Measurements from ENCODE around the gene CLDN20.
"Not testable (repeated sequence)": the region's sequence is repeated elsewhere in the genome, so short reads cannot be mapped to it uniquely, and the experiment has no call there.

The CLDN20 gene, protein sequence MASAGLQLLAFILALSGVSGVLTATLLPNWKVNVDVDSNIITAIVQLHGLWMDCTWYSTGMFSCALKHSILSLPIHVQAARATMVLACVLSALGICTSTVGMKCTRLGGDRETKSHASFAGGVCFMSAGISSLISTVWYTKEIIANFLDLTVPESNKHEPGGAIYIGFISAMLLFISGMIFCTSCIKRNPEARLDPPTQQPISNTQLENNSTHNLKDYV

DNA sequence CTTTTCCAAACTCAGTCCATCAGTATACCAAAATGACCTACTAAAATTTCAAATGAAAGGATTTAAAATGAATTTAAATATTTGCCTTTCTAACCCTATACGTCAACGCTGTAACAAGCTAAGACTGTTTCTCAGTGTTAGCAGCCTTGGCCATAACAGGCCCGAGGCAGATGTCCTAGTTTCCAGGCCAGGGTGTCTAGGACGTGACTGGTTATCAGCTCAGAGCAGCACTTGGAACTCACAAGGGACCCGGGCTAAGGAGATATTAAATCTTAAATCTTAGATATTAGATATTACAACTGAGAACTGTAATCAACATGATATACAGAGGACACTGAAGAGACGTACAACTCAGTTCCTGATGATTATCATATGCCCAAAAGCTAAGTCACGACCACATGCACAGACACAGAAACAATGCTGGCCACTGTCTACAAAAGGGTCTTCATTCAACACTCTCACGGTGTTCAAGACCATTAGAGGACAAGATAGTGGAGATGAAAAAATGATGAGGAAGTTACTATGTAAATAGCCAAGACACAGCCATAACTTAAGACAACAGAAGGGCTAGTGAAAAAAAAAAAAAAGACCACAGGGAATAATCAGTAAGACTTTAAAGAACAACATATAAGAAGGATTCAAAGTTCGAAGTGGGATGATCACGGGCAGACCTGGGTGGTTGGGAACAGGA is at the start of gene CLDN20:
CLDN20 (plus strand) TSS at position 641 of the 691 bp plus-strand sequence. CDS start 11,707 bp downstream, outside the sequence.
- DNase-seq = no peak

DNA sequence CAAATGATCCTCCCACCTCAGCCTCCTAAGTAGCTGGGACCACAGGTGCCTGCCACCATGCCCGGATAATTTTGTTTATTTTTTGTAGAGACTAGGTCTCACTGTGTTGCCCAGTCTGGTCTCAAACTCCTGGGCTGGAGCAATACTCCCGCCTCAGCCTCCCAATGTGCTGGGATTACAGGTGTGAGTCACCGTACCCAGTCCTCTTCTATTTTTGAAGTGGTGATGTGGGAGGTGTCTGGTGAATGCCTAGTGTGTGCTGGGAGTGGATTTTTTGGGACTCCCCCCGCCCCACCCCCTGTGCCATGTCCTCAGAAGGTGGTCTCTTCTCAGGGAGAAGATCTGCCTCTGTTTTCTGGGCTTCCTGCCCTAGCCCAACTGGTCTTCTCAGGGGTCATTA is 47.9 kb upstream of the CLDN20 start:
- DNase-seq = no peak

DNA sequence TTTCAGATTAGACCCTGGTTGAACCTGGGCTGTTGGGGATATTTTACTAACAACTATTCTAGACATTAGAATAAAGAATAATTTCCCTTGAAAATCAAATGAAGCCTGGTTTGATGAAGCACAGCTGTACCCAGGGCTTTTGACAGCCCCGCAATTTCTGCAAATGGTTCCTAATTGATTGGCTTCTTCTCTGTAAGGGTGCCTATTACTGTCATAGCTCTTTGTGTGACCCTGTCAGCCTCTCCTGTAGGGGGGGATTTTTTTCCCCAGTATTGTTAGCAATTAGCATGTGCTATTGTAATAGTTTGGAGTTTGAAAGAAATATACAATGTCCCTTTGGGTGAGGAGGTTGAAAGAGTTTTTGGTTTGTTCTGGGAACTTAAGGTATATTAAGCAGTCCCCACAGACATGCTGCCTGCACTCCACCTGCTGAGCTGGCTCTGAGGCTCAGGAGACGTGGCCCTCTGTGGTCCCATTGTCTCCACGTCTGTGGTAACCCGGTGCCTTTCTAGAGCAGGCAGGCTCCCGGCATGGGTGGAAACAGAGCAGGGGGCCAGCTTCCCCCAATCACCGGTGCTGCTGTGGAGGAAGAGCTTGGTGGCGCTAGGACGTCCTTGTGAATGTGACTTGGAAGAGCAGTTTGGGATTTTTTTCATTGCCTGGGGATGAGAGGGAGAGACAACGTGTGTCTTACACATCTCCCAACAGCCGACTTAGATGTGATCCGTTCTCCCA is 47.3 kb upstream of the CLDN20 start:
- DNase-seq = no peak

DNA sequence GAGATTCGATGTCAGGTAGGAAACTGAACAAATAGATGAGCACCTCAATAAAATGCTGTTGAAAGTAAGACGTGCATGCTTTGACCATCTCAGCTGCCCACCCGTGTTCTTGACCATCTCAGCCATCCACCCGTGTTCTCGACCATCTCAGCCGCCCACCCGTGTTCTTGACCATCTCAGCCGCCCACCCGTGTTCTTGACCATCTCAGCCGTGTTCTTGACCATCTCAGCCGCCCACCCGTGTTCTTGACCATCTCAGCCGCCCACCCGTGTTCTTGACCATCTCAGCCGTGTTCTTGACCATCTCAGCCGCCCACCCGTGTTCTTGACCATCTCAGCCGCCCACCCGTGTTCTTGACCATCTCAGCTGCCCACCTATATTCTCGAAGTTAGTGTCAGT is 45.1 kb upstream of the CLDN20 start:
- DNase-seq = not testable (repeated sequence)

DNA sequence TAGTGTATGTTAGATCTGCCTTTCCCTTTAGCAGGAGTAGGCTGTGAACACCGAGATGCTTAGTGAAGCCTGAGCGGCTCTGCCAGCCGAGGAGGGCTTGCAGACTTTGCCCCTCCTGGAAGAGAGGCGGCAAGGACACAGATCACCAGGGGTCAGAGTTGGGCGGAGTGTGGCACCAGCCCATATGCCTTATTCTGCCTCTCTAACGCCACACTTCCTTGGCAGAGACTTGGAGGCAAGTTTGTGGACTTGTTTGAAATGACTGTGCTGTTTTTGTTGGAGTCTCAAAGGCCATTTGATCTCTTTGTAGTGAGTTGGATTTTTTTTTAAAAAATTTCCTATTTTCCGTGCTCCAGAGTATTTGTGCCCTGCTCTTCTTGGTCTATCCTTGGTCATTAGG is 44.5 kb upstream of the CLDN20 start:
- no peak for DNase-seq

DNA sequence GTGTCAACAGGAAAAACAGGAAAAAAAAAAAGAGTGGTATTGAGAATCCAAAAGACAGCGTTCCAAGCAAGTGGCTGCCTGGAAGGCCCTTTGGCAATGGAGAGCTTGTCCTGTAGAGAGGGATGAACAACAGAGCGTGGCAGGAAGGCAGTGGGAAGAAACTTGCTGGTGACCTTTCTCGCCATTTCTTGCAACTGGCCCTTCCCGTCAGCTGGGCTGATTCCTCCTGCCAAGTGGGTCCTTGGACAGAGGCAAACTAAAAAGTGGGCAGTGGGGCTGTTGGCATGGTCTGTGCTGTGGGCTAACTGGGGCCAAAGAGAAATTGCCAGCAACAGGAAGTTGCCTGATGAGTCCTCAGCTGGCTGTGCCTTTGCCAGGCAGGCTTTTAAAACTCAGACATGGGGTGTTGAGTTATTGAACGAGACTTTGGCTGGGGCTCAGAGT is 43.9 kb upstream of the CLDN20 start:
- no peak for DNase-seq

DNA sequence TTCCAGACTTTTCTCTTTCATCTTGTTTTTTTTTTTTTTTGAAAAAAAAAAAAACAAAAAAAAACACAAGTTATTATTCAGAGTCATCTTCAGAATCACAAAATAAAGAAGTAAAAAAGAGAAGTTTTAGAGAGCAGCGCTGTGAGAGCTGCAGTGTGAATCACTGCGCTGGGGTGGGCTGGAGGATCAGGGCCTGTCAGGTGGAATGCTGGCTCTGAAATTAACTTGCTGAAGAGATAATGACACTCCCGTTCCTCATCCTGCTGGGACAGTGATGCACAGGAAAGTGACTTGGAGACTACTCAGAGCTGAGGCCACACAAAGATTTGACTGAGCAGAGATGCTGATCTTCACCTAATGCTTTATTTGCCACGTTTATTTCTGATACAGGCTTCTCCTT is 42.7 kb upstream of the CLDN20 start:
- no peak for DNase-seq

DNA sequence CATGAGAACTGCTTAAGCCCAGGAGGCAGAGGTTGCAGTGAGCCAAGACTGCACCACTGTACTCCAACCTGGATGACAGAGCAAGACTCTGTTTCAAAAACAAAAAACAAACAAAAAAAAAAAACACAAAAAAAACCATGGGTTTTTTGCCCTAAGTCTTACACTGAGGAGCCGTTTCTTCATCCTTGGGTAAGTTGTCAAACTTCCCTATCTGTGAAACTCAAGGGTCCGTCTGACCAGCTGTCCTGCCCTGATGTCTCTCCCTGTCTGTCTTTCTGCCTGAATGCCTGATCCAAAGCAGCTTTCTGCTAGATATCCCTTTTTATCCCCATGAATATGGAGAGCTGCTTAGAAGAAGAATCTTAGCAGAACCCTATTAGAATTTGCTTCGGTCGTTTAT is 41.3 kb upstream of the CLDN20 start:
- DNase-seq = no peak

DNA sequence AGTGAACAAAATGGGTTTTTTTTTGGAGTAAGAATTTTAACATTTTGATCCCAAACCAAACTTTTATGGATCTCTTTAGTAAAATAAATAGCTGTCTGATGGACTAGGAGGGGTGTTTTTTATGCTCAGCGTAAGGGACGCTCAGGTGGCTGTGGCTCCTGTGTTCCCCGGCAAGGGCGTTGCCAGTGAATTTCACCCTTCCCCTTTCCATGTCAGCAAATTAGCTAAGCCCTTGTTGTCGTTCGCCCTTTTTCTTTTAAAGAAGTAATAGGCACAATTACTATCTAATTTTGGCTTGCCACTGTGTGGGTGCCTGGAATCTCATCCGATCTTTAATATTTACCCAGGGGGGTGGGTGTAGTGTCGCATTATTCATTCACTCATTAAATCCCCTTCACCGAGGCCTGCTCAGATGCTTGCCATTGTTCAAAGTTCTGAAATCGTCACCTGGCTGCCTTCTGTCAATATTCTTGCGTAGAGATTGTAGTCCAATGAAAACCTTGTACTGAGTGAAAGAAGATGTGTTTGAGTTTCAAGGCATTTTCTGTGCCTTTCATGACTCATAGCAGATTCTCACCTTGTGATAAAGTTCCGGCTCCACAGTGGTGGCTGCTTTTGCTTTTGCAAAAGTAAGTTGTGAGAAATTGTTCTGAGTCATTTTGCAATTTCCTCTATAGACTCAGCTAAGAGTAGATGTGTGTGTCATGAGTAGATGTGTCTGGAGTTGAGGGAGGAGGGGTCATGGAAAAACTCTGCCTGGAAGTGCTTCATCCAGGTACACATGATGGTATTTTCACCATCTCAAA is 40.0 kb upstream of the CLDN20 start:
- no peak for DNase-seq

DNA sequence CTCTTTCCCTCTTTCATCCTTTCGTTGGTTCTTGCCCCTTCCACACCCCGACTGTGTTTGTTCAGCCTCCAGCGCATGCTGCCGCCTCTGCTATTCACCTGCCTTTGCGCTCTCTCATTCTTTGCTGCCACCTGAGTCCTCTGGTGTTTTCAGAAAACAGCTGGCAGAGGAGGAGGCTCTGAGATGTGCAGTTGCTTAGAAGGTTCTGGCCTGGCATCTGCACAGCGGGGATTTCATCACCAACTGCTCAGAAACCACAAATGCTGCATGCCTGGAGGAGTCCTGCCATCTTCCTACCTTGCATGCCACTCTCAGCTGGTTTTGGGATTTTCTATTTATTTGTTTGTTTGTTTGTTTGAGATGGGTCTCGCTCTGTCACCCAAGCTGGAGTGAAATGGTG is 39.2 kb upstream of the CLDN20 start:
- DNase-seq = no peak

DNA sequence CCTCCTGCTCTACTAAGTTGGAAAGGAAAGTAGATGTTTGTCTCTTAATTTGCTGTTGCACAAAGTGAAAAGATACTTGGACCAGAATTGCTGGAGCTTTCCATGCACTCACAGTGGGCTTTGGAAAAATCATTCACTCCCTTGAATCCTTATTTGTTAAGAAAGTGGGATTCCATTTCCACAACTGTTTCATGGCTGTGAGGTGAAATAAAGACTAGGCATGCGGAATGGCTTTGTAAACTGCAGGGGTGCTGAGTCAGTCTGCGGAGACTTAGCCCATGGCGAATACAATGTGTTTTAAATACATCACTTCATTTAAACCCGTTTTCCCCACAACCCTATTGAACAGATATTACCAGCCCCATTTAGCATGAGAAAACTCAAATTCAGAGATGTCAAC is 36.8 kb upstream of the CLDN20 start:
- DNase-seq = no peak

DNA sequence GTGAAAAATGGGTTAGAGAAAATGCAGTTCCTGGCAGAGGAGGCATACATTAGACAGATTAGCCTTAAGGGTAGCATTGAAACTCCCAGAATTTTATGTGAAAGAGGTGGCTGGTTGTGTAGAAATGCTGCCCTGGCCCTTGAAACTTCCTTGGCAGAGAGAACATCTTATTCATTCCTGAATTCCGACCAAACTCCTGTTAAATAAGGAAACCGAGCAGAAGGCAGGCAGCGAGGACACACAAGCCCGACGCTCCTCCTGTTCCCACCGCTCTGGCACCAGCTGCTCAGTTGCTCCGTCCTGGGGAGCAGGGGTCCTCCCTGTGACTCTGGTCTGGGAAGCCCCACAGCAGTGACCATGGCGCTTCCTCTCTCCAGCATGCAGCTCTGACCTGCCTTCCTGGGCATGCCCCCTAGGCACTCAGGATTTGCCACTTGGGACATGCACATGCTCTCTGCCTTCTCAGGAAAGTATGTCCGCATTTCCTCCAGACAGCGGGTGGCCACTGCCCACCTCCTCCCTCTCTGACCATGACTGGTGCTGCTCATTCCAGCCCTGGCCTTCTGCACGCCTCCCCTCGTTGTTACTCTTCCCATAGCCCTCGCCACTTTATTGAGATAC is 35.2 kb upstream of the CLDN20 start:
- no peak for DNase-seq

DNA sequence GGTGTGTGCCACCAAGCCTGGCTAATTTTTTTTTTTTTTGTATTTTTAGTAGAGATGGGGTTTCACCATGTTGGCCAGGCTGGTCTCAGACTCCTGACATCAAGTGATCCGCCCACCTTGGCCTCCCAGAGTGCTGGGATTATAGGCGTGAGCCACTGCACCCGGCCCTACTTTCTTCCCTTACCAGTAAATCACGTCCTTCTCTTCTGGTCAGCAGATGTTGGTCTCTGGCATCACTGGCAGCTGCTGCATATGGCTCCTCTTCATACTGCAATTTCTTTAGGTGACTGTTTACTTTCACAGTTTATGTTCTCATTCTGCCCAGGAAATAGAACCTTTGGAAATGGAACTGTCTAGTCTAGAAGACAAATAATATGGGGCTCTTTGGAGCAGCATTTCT is 32.8 kb upstream of the CLDN20 start:
- DNase-seq = not testable (repeated sequence)

DNA sequence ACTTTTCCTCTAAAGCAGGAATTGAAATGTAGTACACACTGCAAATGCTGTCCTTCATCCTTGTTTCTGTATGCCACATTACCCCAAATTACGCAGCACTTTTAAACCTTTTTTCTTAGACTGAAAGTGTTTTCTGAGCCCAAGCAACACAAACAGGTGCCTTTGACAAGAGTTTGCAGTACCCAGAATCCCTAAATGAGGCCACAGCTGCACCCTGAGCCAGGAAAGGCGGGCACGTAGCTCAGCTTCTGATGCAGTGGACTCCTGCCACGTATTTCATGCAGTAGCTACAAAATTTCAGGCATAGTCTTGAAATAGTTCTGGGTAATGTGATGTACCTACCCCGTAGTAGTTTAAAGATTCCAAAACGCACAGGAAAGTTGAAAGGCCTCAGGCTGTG is 31.0 kb upstream of the CLDN20 start:
- DNase-seq = no peak

DNA sequence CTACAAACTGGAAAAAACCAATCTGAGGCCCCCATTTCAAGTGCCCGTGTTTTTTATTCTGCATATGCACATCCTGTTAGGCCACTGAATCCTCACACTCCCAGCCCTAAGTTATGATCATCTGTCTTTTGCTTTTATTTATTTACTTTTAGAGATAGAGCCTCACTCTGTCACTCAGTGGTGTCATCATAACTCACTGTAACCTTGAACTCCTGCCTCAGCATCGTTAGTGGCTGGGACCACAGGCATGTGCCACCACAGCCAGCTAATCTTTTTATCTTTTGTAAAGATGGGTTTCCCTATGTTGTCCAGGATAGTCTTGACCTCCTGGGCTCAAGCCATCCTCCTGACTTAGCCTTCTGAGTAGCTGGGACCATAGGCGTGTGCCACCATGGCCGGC is 29.6 kb upstream of the CLDN20 start:
- DNase-seq = no peak

DNA sequence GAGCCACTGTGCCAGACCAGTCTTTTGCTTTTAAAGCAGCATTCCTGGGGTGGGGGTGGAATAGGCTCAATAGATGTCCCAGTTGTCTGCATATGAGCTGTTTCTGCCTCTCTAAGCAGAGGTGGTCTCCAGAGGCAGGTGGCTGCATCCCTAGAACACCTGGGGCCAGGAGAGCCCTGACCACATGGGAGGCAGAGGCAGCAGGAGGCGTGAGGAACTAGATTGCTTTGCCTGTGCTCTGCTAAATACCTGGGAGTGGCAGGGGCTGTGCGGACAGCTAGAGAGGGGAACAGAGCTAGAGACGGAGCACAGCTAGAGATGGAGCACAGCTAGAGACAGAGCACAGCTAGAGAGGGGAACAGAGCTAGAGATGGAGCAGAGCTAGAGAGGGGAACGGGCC is 29.1 kb upstream of the CLDN20 start:
- DNase-seq = no peak

DNA sequence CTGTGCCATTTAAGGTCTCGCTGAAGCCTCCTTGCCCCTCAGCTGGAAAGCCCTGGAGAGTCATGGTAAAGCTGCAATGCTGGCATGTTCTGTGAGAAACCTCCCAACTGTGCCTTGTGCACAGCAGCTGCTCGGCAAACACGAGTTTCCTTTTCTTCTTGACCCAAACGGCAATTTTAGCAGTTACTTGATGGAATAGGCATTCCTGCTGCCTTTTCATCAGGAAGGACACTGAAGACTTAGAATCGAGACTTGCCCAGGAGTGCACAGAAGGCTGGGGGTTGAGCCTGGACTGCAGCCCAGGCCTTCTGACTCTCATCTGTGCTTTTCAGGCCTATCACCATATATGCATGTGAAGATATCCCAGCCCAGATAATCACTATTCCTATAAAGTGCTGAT is 28.7 kb upstream of the CLDN20 start:
- no peak for DNase-seq

DNA sequence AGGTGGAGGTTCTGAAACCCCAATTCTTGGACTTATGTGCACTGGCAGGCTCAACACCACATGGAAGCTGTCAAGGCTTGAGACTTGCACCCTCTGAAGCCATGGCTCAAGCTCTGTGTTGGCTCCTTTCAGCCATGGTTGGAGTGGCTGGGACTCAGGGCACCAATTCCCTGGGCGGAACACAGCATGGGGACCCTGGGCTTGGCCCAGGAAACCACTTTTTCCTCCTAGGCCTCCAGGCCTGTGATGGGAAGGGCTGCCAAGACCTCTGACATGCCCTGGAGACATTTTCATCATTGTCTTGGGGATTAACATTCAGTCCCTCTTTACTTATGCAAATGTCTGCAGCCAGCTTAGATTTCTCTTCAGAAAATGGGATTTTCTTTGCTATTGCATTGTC is 26.2 kb upstream of the CLDN20 start:
- DNase-seq = no peak

DNA sequence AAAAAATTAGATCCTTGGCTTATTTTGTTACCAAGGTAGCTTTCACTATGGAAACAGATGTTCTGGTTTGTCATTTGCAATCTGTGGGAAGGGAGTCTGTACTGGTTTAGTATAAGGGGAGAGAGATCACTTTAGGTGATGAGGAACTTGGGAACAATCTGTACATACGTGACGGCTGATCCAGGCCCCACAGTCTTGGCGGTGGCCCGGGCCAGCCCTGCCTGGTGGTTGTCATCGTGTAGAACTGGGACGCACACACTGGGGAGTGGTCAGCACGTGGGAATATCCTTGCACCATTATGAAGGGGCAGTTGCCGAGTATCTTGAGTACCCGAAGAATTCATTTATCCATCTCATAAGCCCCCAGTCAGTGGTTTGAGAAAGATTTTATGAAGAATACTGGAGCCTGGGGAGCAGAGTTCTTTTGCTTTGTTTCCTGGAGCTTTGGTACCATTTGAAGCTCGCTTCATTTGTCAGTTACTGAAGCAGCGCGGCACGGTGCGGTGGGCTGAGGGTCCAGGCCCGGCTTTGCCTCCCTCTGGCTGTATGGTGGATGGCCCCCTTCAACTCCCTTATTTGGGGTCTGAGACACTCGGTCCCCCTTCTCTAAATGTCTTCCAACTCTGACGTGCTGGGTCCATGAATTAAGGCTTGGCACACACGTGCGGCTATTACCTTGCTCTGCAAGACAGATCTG is 22.8 kb upstream of the CLDN20 start:
- DNase-seq = no peak

DNA sequence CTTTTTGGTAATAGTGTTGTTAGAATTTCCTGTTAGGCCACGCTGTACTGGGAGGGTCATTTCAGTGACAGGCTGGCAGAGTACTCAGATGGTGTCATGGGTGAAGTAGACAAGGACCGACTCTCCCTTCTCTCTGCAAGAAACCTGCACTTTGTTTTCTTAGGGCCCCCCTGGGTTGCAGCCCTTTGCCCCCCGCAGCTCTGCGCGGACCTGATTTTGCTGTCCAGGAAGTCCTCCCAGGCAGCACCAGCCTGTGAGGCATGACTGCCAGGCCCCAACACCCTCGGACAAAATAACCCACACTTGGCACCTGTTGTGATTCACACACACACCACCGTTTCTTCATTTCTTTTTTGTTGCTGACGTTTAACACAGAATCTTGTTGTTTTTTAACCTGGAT is 21.8 kb upstream of the CLDN20 start:
- DNase-seq = no peak

DNA sequence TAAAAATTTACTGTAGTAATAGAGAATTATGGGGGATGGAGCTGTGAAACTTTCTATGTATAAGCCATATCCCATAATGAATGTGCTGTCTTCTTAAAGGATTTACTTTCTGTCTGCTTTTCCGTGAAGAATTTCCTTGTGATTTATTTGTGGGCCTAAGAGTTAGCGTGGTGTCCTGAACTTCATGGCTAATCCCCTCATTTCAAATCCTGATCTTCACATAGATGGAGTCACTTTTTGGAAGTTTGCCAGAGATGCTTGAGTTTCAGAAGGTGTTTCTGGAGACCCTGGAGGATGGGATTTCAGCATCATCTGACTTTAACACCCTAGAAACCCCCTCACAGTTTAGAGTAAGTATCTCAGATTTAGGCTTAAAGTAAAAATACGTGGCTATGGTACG is 19.4 kb upstream of the CLDN20 start:
- no peak for DNase-seq

DNA sequence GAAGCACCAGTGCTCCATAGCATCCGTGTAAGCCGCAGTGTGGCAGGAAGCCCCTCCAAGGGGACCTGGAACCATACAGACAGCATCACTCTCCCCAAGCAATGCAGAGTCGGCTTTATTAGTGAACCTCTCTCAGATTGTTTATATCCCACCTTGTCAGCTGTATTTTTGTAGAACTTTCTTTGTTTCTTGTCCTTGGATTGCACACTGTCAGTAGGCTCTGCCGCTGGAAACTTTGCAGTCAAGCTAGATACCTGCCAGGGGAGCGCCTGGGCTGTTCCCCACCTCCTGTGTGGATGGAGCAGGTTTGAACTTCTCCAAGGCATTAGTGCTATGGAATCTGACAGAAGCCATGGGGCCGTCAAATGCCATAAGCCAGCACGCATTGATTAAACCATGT is 18.6 kb upstream of the CLDN20 start:
- no peak for DNase-seq
